Upper lobe of right lung (tissue), 1 donor: ENCODE data around the gene ZNF213. TPM values are rescaled to one million over a fixed set of nuclear protein-coding genes. Genes with fewer than 3 reads are reported as not detected.

Source experiments
- ATAC-seq: fragments of 200-7000 bp; cut with Tn5 transposase; one replicate; pipeline ENCODE4 v1.9.1; 2020; ENCODE audit warnings: mild to moderate bottlenecking, moderate library complexity
- DNase-seq: peaks from one replicate; pipeline ENCODE4 v3.0.0-alpha.2; 2020
- H3K27ac ChIP-seq: fragments of 200-600 bp; one replicate; pipeline ENCODE4 v1.8.0; 2022
- H3K27me3 ChIP-seq: fragments of 200-600 bp; one replicate; pipeline ENCODE4 v1.8.0; 2022; ENCODE audit warnings: mild to moderate bottlenecking
- H3K36me3 ChIP-seq: fragments of 200-600 bp; one replicate; pipeline ENCODE4 v1.8.0; 2022
- H3K4me1 ChIP-seq: fragments of 200-600 bp; one replicate; pipeline ENCODE4 v1.8.0; 2022
- H3K4me3 ChIP-seq: fragments of 200-600 bp; one replicate; pipeline ENCODE4 v1.8.0; 2022; ENCODE audit warnings: mild to moderate bottlenecking
- H3K9me3 ChIP-seq: fragments of 200-600 bp; one replicate; pipeline ENCODE4 v1.8.0; 2022
- intact Hi-C: fragments of 100-400 bp; cut with DNase I; formaldehyde crosslinking; loops from one replicate; pipeline ENCODE4 v1.11.0; 2022
- total RNA-seq: library from RNA; stranded (reverse); fragmentation: NEBNext Ultra II Directional; extraction: Animal tissue kit (Norgen Biotek cat#: 25700); gene quantifications from one replicate; pipeline ENCODE4 v1.2.1, GENCODE V29; 2021
- TF ChIP-seq, protein P1 (sequence below): fragments of 200-600 bp; IDR thresholded peaks from one replicate; pipeline ENCODE4 v1.8.0; 2022; ENCODE audit warnings: antibody characterized with exemption
- donor health status: DM: no; HTN: yes; CAD: no; lungs with severe emphysema.

ZNF213 gene
- total RNA-seq, 1 donor from 2014 or later: 9.1 TPM

DNA sequence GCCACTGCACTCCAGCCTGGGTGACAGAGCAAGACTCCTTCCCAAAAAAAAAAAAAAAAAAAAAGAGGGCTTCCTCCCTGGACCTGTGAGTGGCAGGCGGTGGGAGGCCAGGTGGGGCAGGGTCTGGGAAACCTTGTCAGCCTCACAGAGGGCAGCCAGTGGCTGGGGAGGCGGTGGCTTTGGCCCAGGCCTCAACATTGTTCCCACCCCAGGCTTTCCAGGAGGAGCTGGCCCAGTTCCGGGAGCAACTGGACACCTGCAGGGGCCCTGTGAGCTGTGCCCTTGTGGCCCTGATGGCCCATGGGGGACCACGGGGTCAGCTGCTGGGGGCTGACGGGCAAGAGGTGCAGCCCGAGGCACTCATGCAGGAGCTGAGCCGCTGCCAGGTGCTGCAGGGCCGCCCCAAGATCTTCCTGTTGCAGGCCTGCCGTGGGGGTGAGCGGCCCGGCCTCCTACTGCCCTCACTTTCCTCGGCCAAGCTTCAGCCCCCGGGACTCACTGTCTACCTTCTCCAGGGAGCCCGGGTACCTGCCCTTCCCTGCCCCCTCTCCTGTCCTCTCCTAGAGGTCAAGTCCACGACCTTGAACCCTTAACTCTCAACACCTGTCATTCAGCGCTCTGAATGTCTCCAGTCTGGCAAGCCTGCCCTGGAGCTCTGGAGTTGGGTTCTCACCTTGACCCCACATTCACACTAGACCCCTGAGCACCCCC, 12.4 kb downstream of the ZNF213 start:
- Histone ChIP-seq H3K27ac (no peak overlapping the region), H3K36me3 (peaks cover 9% of the 10 kb centered on the region), H3K4me3 (no peak overlapping the region), H3K27me3 (no peaks in the 10 kb centered on the region), H3K9me3 (no peaks in the 10 kb centered on the region), H3K4me1 (peaks cover 9% of the 10 kb centered on the region)
- ATAC-seq (no peak), DNase-seq (no peak)
- TF ChIP-seq, protein P1, sequence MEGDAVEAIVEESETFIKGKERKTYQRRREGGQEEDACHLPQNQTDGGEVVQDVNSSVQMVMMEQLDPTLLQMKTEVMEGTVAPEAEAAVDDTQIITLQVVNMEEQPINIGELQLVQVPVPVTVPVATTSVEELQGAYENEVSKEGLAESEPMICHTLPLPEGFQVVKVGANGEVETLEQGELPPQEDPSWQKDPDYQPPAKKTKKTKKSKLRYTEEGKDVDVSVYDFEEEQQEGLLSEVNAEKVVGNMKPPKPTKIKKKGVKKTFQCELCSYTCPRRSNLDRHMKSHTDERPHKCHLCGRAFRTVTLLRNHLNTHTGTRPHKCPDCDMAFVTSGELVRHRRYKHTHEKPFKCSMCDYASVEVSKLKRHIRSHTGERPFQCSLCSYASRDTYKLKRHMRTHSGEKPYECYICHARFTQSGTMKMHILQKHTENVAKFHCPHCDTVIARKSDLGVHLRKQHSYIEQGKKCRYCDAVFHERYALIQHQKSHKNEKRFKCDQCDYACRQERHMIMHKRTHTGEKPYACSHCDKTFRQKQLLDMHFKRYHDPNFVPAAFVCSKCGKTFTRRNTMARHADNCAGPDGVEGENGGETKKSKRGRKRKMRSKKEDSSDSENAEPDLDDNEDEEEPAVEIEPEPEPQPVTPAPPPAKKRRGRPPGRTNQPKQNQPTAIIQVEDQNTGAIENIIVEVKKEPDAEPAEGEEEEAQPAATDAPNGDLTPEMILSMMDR: no peak
- intact Hi-C loops: no loop called here

DNA sequence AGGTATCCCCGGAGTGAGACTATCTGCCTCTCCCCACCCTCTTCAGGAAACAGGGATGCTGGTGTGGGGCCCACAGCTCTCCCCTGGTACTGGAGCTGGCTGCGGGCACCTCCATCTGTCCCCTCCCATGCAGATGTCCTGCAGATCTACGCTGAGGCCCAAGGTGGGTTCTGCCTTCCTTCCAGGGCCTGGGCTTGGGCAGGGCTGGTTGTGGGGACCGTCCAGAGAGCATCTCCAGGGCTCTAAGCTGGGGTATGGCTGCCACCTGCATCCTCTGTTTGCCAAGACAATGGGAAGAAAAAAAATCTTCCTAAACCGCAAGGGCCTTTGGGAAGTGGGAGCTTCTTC, 12.9 kb downstream of the ZNF213 start:
- Histone ChIP-seq H3K9me3 (no peaks in the 10 kb centered on the region), H3K4me1 (peaks cover 13% of the 10 kb centered on the region), H3K27ac (no peak overlapping the region), H3K4me3 (no peak overlapping the region), H3K36me3 (peaks cover 3% of the 10 kb centered on the region), H3K27me3 (no peaks in the 10 kb centered on the region)
- ATAC-seq: no peak
- TF ChIP-seq, protein P1: no peak
- no peak for DNase-seq
- intact Hi-C loops: no loop called here

DNA sequence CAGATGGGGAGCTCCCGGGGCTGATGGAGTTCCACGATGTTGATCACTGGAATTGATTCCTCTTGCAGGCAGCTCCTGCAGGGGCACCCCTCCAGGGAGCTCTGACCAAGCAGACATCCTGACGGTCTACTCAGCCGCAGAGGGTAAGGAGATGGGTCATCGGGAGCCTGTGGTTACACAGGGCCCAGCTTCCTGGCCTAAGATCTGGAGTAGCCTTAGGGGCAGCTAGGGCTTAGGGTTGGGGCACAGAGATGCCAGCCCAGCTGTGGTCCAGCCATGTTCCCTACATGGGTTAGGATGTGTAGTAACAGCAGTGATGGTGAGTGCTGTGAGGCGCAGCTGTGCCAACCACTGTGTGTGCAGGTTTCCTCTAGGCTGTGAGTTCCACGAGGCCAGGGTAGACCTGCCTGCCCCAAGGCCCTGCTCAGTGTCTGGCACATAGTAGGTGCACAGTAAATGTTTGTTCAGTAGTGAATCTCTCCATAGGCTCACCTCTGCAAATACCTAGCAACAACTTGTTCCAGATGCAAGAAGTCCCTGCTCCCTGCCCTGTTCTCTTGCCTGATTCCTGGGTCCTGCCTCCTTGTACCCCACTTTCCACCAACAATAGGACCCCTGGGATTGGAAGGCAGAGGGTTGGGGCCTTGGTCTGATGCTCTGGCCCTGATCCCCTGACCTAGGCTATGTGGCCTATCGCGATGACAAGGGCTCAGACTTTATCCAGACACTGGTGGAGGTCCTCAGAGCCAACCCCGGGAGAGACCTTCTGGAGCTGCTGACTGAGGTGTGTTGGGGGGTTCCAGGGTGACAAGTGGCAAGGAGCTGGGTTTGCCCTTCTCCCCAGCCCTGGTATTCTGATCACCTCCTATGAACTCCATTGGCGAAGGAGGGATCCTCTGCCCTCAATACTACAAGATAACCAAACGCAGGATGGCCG, 13.7 kb downstream of the ZNF213 start:
- no peaks in the 10 kb centered on the region for H3K36me3 ChIP-seq
- DNase-seq: no peak
- H3K9me3 ChIP-seq: no peaks in the 10 kb centered on the region
- intact Hi-C loops: no loop called here
- no peak overlapping the region for H3K27ac ChIP-seq
- no peak for ATAC-seq
- no peak overlapping the region for H3K4me3 ChIP-seq
- TF ChIP-seq, protein P1: no peak
- peaks cover 13% of the 10 kb centered on the region for H3K4me1 ChIP-seq
- H3K27me3 ChIP-seq: no peaks in the 10 kb centered on the region

DNA sequence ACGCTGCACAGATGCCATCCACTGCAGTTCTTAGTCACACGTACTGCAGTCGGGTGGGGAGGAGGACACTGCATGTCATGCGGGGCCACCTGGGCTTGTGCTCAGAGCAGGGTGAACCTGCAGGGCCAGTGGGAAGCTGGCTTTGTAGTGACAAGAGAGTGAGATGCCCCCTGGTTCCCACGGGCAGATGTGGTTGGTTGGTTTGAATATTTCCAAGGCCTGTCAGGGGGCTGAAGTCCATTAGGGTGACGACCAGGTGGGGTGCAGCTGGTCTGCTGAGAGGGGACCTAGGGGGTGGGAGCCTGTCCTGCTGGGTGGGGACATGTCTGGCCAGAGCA, 14.3 kb downstream of the ZNF213 start:
- intact Hi-C loops: no loop called here
- peaks cover 13% of the 10 kb centered on the region for H3K4me1 ChIP-seq
- H3K4me3 ChIP-seq: peak overlapping the region; percentile 76
- DNase-seq: no peak
- no peaks in the 10 kb centered on the region for H3K9me3 ChIP-seq
- no peaks in the 10 kb centered on the region for H3K36me3 ChIP-seq
- no peak for ATAC-seq
- H3K27ac ChIP-seq: peak overlapping the region; percentile 85
- no peaks in the 10 kb centered on the region for H3K27me3 ChIP-seq
- TF ChIP-seq, protein P1: no peak

DNA sequence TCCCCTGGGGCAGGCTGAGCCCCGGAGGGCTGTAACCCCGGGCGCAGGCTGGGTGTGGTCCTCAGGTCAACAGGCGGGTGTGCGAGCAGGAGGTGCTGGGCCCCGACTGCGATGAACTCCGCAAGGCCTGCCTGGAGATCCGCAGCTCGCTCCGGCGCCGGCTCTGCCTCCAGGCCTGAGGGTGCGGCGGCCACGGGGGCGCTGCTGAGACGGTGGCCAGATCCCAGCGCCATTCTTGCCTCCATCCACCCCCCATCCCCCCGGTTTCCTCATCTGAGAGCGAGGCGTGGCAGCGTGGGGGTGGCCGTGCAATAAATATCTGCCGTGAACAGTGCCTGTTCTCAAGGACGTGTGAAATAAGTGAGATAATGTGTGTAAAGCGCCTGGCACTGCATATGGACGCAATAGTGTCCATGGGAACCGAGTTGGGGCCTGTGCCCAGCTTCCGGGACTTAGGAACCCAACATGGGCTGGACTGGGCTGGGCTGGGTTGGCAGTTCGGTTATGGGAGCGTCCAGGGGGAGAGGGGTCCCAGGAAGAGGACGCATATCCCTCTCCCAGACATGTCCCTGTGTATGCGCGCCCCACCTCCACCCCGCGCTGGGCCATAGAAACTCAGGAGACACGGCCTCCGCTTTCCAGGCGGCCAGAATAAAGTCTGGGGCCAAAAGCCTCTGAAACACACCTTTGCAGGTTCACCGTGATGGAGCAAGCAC, 15.0 kb downstream of the ZNF213 start:
- intact Hi-C loops: no loop called here
- Histone ChIP-seq H3K36me3 (no peaks in the 10 kb centered on the region), H3K4me3 (peak overlapping the region; percentile 76), H3K27ac (peak overlapping the region; percentile 85), H3K27me3 (no peaks in the 10 kb centered on the region), H3K9me3 (no peaks in the 10 kb centered on the region), H3K4me1 (peaks cover 13% of the 10 kb centered on the region)
- DNase-seq (peak; percentile 89), ATAC-seq (peak; percentile 62)
- TF ChIP-seq, protein P1: peak; percentile 52
